Ishikawa (cell line): ENCODE results near the gene COL23A1.

ENCODE experiments used
- CEBPB ChIP-seq: IDR thresholded peaks from 2 replicates; pipeline ENCODE4 v1.6.1; 2012
- CREB1 ChIP-seq: IDR thresholded peaks from 2 replicates; pipeline ENCODE4 v1.6.1; 2012; ENCODE audit warnings: low read depth
- EGR1 ChIP-seq: IDR thresholded peaks from 2 replicates; pipeline ENCODE4 v1.6.1; 2012
- EP300 ChIP-seq: IDR thresholded peaks from 2 replicates; pipeline ENCODE4 v1.6.1; 2012; ENCODE audit warnings: borderline replicate concordance
- FOXM1 ChIP-seq: IDR thresholded peaks from 2 replicates; pipeline ENCODE4 v1.6.1; 2012; ENCODE audit warnings: low read depth, borderline replicate concordance
- NFIC ChIP-seq: IDR thresholded peaks from 2 replicates; pipeline ENCODE4 v1.6.1; 2012
- RAD21 ChIP-seq: IDR thresholded peaks from 2 replicates; pipeline ENCODE4 v1.6.1; 2012; ENCODE audit warnings: low read depth
- TAF1 ChIP-seq: IDR thresholded peaks from 2 replicates; pipeline ENCODE4 v1.6.1; 2012; ENCODE audit warnings: low read depth, mild to moderate bottlenecking
- TCF12 ChIP-seq: IDR thresholded peaks from 2 replicates; pipeline ENCODE4 v1.6.1; 2012; ENCODE audit warnings: low read depth
- TEAD4 ChIP-seq: IDR thresholded peaks from 2 replicates; pipeline ENCODE4 v1.6.1; 2012
- YY1 ChIP-seq: IDR thresholded peaks from 2 replicates; pipeline ENCODE4 v1.6.1; 2012; ENCODE audit warnings: low read depth
- ZBTB7A ChIP-seq: IDR thresholded peaks from 2 replicates; pipeline ENCODE4 v1.6.1; 2012; ENCODE audit warnings: low read depth
- TF ChIP-seq, protein P1 (sequence below): IDR thresholded peaks from 2 replicates; pipeline ENCODE4 v1.6.1; 2012; ENCODE audit warnings: low read depth, mild to moderate bottlenecking
- TF ChIP-seq, protein P2 (sequence below): IDR thresholded peaks from 2 replicates; pipeline ENCODE4 v1.6.1; 2012
- TF ChIP-seq, protein P3 (sequence below): IDR thresholded peaks from 2 replicates; pipeline ENCODE4 v1.6.1; 2012

Gene COL23A1

DNA sequence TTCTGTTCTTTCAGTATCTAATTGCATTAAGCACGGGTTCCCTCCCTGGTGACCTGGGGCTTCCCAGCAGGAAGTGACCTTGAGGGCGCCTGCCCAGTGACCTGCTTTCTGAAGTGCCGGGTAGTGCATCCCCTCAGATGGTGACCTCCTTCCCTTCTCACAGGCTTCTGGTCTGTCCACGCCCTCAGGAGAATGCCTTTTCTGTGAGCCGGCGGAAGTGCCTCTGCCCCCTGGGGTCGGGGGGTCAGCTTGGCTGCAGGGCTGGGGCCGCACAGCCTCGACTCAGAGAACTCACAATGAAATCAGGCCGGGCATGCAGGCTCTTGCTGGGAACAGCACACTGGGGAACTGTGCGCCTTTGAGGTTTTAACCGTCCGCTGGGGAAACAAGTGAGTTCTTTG lies 233.1 kb downstream of the COL23A1 start:
- TF ChIP-seq, protein P1, sequence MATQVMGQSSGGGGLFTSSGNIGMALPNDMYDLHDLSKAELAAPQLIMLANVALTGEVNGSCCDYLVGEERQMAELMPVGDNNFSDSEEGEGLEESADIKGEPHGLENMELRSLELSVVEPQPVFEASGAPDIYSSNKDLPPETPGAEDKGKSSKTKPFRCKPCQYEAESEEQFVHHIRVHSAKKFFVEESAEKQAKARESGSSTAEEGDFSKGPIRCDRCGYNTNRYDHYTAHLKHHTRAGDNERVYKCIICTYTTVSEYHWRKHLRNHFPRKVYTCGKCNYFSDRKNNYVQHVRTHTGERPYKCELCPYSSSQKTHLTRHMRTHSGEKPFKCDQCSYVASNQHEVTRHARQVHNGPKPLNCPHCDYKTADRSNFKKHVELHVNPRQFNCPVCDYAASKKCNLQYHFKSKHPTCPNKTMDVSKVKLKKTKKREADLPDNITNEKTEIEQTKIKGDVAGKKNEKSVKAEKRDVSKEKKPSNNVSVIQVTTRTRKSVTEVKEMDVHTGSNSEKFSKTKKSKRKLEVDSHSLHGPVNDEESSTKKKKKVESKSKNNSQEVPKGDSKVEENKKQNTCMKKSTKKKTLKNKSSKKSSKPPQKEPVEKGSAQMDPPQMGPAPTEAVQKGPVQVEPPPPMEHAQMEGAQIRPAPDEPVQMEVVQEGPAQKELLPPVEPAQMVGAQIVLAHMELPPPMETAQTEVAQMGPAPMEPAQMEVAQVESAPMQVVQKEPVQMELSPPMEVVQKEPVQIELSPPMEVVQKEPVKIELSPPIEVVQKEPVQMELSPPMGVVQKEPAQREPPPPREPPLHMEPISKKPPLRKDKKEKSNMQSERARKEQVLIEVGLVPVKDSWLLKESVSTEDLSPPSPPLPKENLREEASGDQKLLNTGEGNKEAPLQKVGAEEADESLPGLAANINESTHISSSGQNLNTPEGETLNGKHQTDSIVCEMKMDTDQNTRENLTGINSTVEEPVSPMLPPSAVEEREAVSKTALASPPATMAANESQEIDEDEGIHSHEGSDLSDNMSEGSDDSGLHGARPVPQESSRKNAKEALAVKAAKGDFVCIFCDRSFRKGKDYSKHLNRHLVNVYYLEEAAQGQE = no peak
- TF ChIP-seq, protein P2, sequence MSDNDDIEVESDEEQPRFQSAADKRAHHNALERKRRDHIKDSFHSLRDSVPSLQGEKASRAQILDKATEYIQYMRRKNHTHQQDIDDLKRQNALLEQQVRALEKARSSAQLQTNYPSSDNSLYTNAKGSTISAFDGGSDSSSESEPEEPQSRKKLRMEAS = no peak
- no peak for TF ChIP-seq ZBTB7A

DNA sequence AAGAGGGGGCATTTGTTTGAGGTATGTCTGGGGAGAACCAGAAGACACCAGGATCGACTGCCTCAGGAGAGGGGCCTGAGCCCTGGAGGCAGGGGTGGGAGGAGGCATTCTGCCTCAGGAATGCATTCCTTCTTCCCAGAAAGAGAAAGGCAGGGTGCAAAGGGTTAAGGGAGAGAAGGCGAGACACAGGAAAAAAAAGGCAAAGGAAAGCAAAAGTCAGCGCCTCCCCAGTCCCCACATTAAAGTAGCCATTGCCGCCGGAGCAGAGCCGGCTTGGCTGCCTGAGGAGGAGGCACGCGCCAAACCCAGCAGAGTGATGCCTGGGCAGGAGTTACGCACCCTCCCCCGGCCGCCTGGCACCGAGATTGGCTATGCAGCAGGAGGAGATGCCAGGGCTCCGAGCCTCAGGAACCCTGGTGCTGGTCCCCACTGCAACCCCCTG lies 233.7 kb downstream of the COL23A1 start:
- TF ChIP-seq YY1 = no peak
- TF ChIP-seq, protein P2 = no peak
- TF ChIP-seq CREB1 = no peak
- TF ChIP-seq TEAD4 = no peak
- no peak for TF ChIP-seq NFIC
- TF ChIP-seq, protein P1 = no peak
- TF ChIP-seq ZBTB7A = no peak
- no peak for TF ChIP-seq TAF1
- TF ChIP-seq RAD21 = no peak
- no peak for TF ChIP-seq FOXM1
- TF ChIP-seq CEBPB = no peak
- TF ChIP-seq, protein P3, sequence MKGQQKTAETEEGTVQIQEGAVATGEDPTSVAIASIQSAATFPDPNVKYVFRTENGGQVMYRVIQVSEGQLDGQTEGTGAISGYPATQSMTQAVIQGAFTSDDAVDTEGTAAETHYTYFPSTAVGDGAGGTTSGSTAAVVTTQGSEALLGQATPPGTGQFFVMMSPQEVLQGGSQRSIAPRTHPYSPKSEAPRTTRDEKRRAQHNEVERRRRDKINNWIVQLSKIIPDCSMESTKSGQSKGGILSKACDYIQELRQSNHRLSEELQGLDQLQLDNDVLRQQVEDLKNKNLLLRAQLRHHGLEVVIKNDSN = no peak
- TF ChIP-seq EP300 = no peak
- TF ChIP-seq TCF12 = no peak
- TF ChIP-seq EGR1 = no peak

DNA sequence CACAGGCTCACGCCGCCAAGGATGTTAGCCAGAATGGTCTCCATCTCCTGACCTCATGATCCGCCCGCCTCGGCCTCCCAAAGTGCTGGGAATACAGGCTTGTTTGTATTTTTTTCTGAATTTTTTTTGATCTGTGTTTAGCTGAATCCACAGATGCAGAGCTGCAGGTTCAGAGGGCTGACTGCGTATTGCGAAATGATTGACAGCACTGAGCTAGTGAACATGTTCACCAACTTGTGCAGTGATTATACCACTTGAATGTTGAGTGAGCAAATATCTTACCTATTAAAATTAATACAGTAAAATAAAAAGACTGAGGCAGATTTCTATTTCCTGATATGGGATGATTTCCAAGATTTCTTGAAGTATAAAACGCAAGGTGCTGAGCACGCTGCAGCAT lies 234.5 kb downstream of the COL23A1 start:
- TF ChIP-seq CREB1 (no peak), CEBPB (peak; percentile 63), EGR1 (no peak)

DNA sequence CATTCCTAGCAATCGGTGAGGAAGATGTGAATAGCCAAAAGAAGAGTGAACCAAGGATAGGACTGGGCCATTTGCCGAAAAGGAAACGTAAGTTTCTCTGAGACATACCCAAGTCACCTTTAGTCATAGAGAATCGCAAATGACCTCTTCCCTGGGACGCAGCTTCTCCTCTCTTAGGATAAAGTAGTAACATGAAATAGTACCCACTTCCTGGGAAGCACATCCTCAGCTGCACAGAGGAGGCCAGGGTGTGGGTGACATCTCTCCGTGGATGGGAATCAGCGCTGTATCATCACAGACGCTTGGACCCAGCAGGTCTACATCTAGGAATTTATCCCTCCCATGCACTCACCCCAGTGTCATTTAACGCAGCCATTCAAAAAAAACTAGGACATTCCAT lies 236.7 kb downstream of the COL23A1 start:
- no peak for TF ChIP-seq TEAD4
- no peak for TF ChIP-seq EP300
- no peak for TF ChIP-seq CEBPB
- no peak for TF ChIP-seq RAD21
- no peak for TF ChIP-seq CREB1
- TF ChIP-seq, protein P2 = no peak
- TF ChIP-seq, protein P3 = no peak
- no peak for TF ChIP-seq FOXM1
- no peak for TF ChIP-seq EGR1

DNA sequence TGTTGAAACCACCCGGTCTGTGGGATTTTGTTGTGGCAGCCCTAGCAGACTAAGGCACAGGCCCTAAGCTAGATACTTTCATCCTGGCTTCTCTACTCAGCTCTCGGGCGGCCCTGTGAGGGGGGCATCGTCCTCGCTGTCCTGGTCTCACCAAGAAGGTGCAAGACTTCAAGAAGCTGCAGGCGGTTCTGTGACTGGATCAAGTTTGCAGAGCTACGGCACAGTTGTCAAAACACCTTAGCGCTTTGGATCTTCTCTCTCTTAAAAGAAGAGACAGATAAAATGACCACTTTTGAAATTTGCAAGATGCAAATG lies 238.2 kb downstream of the COL23A1 start:
- TF ChIP-seq CREB1 (no peak), EP300 (no peak), TAF1 (no peak), ZBTB7A (no peak), YY1 (no peak), TCF12 (no peak), CEBPB (no peak), RAD21 (no peak), FOXM1 (no peak), EGR1 (no peak), NFIC (no peak), TEAD4 (no peak)
- TF ChIP-seq, protein P2 = no peak
- TF ChIP-seq, protein P1 = no peak
- TF ChIP-seq, protein P3 = no peak
